GM21786 (cell line): ENCODE results near the gene LPAR1.

Experiments
- ATAC-seq: cut with Tn5 transposase; IDR thresholded peaks from one replicate; pipeline ENCODE4 v1.9.1; 2021; ENCODE audit not compliant: unreplicated experiment

LPAR1 gene

GRCh38 chr9:111003182-111003581, 35.1 kb downstream of the LPAR1 start:
- ATAC-seq: no peak

- no peak for ATAC-seq
Measured at GRCh38 chr9:111001526-111001925, 36.7 kb downstream of the LPAR1 start.

- ATAC-seq: no peak
Measured at GRCh38 chr9:111000202-111000601, 38.1 kb downstream of the LPAR1 start.

- no peak for ATAC-seq
Measured at GRCh38 chr9:110999379-110999778, 38.9 kb downstream of the LPAR1 start.

- no peak for ATAC-seq
Measured at GRCh38 chr9:110997847-110998246, 40.4 kb downstream of the LPAR1 start.

GRCh38 chr9:110996436-110997220, 41.6 kb downstream of the LPAR1 start:
- no peak for ATAC-seq

GRCh38 chr9:110995420-110996340, 42.6 kb downstream of the LPAR1 start:
- no peak for ATAC-seq

GRCh38 chr9:110994771-110995241, 43.5 kb downstream of the LPAR1 start:
- no peak for ATAC-seq

- no peak for ATAC-seq
Measured at GRCh38 chr9:110990481-110990880, 47.8 kb downstream of the LPAR1 start.

GRCh38 chr9:110986529-110986928, 51.7 kb downstream of the LPAR1 start:
- ATAC-seq: no peak

GRCh38 chr9:110984890-110985437, 53.3 kb downstream of the LPAR1 start:
- ATAC-seq: no peak

GRCh38 chr9:110980261-110980660, 58.0 kb downstream of the LPAR1 start:
- no peak for ATAC-seq

- no peak for ATAC-seq
Measured at GRCh38 chr9:110979636-110980035, 58.6 kb downstream of the LPAR1 start.

GRCh38 chr9:110978516-110978915, 59.8 kb downstream of the LPAR1 start:
- ATAC-seq: no peak

- no peak for ATAC-seq
Measured at GRCh38 chr9:110977259-110977709, 61.0 kb downstream of the LPAR1 start.

- ATAC-seq: no peak
Measured at GRCh38 chr9:110975969-110976368, 62.3 kb downstream of the LPAR1 start.

- ATAC-seq: no peak
Measured at GRCh38 chr9:110975278-110975677, 63.0 kb downstream of the LPAR1 start.

GRCh38 chr9:110971705-110972104, 66.6 kb downstream of the LPAR1 start:
- no peak for ATAC-seq

- no peak for ATAC-seq
Measured at GRCh38 chr9:110971234-110971633, 67.0 kb downstream of the LPAR1 start.

- ATAC-seq: no peak
Measured at GRCh38 chr9:110969971-110970386, 68.3 kb downstream of the LPAR1 start.

GRCh38 chr9:110968096-110968495, 70.2 kb downstream of the LPAR1 start:
- no peak for ATAC-seq
